NOMO-1 treated with DMSO at 0.1 percent for 48 hours (cell line): ENCODE data around the gene ZNF584.
"Not testable (repeated sequence)": the region's sequence is repeated elsewhere in the genome, so short reads cannot be mapped to it uniquely, and the experiment has no call there.

Experiments used
- DNase-seq: peaks from one replicate; lab custom pipeline; 2025; ENCODE audit not compliant: unreplicated experiment; lab: John Stamatoyannopoulos, UW

ZNF584 gene

DNA sequence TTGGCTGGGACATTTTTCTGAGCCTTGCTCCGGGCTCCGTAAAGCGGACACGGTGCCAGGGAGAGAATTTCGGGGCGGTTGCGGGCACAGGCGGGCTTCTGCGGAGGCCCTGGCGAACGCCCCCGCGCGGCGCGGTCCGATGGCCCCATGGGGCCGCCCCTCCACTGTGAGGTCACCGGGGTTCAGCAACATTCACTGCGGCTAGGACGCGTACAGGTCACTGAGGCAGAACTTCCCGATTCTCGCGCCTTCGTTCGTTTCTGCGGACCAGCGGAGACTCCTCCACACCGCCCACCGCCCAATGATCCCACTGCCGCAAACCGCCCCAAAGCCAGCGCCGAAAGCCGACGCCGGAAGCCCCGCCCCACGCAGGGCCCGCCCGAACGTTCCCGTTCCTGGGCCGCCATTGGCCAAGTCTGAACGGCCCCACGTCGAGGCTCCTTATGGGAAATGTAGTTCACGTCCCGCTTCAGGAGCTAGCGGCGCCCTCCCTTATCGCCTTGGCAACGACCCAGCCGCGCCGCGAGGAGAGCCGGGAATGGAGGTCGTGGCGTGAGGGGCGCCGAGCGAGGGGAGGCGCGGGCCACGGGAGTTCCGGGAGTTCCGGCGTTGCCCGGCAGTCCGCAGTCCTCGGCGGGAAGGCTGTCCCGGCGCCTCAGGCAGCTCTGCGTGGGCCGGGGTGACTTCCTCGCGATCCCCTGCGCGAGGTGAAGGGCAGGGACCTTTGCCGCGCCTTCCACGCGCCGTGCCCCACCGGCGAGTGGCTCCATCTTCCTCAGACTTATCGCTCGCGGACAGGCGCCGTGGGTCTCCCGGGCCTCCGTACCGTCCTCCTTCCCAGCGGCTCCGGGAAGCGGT, at the start of gene ZNF584:
Gene ZNF584 (plus strand): TSS at position 498 of the 858 bp plus-strand sequence. CDS start 499 bp downstream, outside the sequence.
- peak; percentile 97 for DNase-seq

DNA sequence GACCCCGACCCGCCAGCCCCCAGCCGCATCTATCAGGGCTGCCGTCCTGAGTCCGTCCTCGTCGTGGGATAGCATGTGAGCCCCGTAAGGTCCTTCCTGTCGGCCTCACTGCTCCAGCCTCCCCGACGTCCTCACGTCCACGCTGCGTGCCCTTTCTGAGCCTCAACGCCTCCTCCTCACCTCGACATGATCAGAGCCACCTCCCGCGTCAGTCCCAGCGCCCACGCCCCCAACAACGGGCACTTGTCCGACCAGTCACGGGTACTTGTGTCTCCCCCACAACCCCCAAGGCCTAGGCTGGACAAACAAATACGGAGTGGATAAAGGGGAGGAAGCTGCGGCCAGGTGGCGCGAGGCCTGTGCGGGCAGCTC, 46.6 kb upstream of the ZNF584 start:
- peak; percentile 48 for DNase-seq

DNA sequence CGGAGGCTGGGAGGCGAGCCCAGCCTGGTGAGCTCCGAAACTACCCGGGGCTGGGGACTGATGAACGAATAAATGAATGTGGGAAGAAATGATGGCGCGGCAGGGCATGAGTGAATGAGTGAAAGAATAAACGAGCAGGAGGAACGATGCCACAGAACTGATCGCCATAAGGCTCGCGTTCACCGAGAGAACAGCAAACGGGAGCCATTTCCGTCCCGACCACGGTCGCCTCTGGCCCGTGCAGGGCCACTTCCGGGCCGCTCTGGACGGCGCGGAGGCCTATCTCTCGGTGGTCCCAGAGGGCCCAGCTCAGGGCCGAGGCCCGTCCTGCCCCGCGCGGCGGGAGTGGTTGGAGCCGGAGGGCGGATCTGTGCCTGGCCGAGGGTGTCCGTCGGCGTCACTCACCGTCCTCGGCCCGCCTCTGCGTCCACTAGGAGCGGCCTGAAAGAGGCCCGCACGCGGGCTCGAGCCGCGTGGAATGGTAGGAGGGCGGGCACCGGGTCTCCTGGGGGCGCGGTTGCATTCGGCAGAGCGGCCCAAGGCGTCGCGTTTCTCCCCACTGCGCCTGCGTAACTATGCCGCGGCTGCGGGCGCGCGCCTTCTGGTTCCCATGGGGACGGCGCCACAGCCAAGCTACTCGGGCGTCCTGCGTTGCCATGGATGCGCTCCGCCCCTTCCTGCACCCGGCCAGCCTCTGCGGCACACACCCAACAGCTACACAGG, 46.0 kb upstream of the ZNF584 start, which contains the start of gene ZNF497:
Gene ZNF497 (minus strand): TSS at position 480 of the 723 bp plus-strand sequence. CDS start 5,116 bp downstream, outside the sequence.
- DNase-seq, result peak; percentile 94

DNA sequence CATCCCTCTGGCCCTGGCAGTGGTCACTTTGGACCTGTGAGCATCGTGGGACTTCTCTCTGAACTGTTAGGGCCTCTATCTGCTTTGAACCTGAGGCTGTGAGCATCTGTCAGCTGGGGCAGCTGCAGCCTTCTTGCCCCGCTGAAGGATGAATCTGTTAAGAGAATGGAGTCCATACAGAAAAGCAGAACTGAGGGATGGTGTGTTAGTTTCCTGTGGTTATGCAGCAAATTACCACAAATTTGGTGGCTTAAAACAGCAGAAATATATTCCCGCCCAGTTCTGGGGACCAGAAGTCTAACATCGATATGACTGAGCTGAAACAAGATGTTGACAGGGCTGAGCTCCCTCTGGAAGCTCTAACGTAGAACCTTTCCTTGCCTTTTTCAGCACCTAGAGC, 44.3 kb upstream of the ZNF584 start:
- peak; percentile 92 for DNase-seq

DNA sequence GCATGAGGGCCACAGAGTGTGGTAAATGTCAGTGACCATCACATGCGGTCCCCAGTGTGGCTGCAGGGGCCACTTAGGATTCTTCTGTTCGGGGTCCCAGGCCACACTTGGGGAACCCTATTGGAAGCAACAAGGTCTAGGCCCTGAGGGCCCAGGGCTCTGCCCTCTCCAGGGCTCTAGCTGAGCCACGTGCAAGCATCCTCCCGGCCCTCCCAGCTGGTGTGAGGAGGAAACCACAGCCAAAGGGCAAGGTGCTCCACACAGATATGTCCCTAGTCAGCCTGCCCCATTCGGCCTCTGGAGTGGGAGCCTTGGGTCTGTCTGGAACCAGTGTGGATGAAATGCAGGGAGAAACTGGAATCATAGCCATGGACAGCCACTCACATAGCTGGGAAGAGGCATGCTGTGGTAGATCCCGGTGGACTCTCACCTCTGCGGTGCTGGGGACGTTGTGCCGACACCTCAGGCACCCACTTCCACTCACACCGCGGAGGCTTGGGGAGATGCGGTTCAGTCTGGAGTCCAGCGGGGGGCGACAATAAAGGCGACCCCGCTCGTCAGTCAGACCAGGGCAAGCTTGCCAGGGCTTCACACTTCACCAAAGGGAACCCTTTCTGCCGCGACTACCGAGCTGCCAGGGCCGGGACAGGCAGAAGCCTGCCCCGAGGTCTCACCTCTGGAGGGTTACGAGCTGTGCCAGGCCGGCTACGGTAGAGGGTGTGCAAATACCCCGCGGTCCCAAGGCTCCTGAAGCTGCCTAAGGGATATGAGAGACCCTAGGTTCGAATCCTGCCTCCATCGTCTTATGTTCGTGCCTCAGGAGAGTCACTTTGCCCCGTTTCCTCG, 41.6 kb upstream of the ZNF584 start:
- no peak for DNase-seq

DNA sequence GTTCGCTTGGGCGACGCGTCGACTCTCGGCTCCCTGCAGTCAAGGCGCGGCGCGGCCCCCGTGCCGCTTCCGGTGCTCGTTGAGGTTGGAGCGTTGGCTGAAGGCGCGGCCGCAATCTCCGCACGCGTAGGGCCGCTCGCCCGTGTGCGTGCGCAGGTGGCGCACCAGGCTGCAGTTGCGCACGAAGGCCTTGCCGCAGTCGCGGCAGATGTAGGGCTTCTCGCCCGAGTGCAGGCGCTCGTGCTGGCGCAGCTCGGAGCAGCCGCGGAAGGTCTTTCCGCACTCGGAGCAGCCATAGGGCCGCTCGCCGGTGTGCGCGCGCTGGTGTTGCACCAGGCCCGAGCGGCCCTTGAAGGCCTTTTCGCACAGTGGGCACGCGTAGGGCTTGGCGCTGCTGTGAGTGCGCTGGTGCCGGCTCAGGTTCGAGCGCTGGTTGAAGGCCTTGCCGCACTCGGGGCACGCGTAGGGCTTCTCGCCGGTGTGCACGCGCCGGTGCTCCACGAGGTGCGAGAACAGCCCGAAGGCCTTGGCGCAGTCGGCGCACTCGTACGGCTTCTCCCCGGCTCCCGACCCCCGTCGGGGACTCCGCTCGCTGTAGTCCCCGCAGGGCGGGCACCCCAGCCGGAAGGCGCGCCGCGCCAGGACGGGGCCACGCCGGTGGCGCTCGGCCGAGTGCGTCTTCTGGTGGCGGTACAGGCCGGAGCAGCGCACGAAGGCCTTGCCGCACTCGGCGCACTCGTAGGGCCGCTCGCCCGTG, 40.6 kb upstream of the ZNF584 start:
- DNase-seq, result no peak

DNA sequence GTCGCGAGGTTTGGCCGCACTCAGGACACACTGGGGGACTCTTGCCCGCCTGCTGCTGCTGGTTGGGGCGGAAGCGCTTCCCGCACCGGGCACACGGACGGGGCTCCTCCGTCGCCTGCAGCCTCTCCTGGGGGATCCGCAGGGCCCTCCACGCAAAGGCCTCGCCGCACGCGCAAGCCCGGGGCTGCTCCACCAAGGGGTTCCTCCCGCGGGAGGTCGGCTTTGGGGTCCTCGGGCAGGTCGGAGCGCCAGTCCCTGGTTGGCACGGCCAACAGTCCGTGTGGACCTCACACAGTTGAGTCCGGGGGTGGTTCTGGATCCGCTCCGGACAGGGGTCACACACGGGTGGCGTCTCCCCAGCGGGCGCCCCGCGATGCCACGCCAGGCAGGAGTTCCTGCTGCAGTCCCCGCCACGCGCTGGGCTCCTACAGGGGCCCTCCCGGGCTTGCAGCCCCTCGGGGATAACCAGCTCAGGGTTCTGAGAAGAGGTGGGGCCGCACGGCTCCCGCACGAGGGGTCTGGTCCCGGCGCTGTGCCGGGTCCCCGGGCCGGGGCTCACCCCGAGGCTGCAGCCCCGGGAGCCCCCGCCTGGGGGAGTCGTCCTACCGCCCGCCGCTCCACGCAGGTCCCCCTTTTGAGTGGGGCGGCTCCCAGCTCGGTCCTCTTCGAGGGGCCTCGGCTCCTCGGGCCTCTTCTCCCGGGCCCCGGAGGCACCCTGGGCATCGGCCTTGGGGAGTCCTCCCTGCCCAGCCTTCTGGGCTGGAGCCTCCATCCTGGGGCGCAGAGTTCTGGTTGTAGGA, 39.7 kb upstream of the ZNF584 start:
- DNase-seq, result no peak

DNA sequence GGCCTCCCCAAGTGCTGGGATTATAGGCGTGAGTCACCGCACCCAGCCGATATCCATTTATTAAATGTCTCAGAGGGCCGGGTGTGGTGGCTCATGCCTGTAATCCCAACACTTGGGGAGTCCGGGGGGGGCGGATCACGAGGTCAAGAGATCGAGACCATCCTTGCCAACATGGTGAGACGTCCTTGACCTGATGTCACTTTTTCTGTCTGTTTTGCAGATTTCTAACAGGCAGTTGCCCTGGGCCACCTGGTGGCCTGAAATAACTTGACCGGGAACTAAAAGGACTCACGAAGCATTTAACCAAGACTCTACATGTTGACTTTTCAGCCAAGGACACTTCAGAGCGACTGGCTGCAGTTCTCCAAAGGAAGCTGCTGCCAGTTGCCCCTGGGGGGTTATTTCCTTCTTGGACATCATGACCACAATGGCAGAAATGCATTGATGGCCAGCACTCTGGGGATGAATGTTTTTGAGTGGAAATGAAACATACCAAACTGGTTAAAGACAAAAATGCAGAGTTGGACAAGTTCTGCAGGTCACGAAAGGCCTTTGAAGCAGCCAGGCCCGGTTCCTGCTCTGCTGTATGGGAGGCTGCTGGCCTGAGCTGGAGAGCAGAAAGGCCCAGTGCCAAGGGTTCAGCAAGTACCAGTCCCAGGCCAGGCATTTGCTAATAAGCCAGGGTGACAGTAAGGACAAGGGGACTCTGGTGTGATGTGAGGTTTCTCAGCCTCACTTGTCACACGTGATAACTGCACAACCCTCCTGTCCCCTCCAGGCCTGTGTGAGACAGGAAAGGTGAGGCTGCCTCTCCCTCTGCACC, 35.9 kb upstream of the ZNF584 start:
- no peak for DNase-seq

DNA sequence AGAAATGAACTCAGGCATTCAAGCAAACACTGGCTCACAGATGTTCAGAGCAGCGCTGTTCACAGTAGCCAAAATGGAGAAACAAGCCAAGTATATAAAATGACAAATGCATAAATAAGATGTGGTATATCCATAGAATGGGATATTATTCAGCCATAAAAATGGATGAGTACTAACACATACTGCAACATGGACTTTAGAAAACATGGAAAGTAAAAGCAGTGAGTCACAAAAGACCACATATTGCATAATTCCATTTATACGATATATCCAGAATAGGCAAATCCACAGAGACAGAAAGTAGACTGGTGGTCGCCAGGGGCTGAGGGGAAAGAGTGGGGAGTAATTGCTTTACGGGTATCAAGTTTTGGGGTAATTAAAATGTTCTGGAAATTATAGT, 34.2 kb upstream of the ZNF584 start:
- peak; percentile 44 for DNase-seq

DNA sequence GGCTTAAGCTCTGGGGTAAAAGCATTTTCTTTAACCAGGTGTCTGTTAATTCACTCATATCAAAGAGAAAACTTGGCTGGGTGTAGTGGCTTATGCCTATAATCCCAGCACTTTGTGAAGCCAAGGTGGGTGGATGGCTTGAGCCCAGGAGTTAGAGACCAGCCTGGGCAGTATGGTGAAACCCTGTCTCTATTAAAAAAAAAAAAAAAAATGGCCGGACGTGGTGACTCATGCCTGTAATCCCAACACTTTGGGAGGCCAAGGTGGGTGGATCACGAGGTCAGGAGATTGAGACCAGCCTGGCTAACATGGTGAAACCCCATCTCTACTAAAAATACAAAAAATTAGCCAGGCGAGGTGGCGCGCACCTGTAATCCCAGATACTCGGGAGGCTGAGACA, 31.7 kb upstream of the ZNF584 start:
- not testable (repeated sequence) for DNase-seq

DNA sequence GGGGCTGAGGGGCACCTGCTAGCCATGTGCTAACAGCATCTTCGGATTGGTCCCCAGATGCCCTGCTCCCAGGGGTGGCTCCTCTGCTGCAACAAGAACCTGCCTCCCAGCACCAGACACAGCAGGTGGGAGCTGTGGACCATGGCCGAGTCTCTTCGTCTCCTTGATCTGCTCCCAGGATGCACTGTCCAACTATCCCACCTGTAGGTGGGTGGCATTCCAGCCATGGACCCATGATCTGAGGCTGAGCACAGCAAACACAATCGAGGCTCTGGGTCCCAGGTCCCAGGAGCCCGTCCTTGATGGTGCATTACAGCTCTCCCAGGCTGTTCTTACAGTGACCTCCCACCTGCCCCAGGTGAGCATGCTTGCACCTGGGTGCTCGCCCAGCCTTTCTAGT, 29.2 kb upstream of the ZNF584 start:
- DNase-seq, result no peak

DNA sequence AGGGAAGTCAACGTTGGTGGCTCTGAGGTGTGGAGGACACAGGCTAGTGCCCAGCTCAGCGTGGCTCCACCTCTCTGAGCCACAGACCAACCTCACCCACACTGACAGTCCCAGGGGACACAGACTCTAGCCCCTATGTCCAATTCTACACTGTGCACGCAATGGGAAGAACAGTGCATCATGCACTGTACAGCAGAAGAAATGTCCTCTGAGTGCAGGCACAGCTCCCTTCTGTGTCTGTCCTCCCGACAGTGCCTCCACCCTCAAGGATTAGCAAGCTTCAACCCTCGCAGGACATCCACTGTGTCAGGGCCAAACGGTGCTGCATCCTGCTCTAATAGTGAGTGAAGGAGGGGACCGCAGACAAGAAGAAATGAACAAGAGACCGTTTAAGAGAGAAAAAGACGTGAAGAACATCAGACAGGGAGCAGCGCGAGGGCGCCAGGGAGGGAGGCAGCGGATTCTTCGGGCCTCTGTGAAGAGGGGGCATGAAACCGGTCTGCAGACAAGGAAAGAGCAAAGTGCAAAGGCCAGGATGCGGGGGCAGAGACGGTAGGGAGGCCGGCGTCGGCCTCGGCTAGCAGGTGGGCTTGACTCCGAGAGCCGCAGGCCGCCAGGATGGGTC, 28.3 kb upstream of the ZNF584 start:
- no peak for DNase-seq

DNA sequence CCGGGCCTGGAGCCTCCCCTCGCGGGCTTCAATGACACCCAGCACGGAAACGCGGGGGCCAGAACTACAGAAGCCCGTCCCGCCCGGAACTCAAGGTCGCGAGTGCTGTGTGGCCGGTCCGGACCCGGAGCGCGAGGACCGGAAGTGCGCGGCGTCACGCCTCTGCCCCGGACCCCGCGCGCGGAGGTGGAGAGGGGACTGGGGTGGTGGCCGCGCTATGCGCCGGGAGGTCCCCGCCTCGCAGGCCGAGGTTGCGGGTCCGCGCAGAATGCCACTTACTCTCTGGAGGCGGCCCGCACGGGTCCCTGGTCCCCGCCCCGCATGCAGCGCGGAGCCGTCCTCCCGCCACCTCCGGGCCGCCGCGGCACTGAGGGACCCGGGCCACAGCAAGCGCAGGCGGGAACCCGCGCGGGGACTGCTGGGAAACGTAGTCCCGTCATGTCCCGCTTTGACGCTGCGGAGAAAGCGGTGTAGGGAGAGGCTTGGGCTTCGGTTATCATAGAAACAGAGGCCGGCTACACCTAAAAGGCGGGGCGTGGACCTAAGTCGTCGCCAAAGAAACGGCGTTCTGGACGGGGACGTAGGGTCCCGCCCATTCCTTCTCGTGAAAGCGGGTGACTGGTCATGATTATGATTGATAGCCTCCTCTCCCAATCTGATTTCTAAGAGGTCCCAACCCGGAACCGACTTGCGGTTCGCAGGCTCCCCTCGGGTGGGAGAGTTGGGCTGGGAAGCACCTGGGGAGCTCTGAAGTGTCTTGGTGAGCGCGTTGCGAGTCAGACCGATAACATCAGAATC, 27.6 kb upstream of the ZNF584 start, which contains the start of gene ZNF837:
Gene ZNF837 (minus strand): TSS at position 369 of the 798 bp plus-strand sequence. CDS start 11,698 bp downstream, outside the sequence.
- DNase-seq, result peak; percentile 99

DNA sequence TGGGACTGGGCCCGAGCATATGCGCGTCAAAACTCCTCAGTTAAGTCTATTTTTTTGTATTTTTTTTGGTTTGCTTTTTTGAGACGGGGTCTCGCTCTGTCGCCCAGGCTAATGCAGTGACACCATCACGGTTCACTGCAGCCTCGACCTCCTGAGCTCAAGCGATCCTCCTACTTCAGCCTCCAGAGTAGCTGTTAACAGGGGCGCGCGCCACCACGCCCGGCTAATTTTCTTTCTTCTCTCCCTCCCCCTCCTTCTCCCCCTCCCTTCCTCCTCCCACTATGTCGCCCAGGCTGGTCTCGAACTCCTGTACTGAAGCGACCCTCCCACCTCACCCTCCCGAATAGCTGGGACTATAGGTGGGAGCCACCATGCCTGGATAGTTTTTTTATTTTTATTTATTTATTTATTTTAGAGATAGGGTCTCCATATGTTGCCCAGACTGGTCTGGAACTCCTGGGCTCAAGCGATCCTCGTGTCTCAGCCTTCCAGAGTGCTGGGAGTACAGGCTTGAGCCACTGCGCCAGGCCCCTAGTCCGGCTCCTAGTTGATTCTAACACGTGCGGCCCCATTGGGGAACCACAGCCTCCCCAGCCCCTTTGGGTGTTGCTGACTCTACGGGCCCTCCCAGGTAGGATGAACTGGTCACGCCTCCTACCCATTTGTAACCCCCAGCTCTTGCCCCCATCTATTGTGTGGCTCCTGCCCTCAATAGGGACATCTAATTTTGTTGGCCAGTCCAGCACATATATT, 26.8 kb upstream of the ZNF584 start:
- no peak for DNase-seq

DNA sequence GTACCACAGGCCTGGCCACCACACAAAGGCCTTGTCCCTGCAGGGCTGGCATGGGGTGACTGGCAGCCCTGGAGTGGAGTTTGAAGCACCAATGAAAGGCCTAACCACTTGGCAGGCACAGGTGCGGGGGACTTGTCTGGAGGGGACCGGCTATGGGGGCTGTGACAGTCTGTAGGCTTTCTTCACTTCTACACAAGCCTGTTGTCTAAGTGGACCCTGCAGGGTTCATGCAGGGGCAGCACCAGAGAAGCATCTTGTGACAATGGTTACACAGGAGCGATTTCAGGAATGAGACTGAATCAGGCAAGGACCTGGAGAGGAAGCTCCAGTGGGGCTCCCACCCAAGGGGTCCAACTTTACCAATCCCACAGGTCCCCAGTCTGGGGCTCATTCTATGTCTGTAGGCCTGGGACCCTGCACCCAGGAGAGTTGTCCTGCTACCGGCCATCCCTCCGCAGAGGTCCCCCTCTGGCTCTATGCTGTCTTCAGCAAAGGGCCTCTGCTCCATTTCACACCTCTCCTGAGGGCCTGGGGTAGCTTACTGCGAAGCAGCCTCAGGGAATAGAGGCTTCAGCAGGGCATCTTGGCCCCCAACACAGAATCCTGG, 25.3 kb upstream of the ZNF584 start:
- no peak for DNase-seq

DNA sequence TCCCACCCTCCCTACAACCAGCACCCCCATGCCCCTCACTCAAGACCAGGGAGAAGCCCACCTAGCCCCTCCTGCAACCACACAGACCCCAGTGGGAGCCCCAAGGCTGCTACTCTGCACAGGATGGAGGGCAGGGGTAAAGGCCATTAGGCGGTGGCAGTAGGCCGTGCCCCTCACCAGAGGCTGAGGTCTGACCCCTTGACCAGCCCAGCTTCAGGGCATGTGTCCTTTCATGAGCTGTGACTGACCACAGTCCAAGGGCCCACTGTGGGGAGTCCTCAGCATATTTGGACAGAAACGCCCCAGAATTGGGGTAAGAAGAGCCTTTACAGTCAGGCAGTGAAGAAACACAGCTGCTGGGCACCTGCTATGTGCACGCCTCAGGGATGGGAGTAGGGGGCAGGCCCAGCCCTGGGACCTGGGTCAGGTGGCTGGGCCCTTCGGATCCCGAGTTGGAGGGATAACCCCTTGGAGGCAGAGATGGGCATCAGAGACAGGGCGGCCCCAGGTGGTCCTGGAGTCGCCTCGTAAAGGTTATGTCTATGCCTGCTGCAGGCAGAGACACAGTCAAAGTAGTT, 23.0 kb upstream of the ZNF584 start:
- DNase-seq, result no peak
